HG02884 (cell line): ENCODE data around the gene RNU6-9.

ENCODE experiments used
- ATAC-seq: cut with Tn5 transposase; IDR thresholded peaks from one replicate; pipeline ENCODE4 v1.9.1; 2021; ENCODE audit warnings: mild to moderate bottlenecking, moderate library complexity; ENCODE audit not compliant: unreplicated experiment

RNU6-9 gene

GRCh38 chr19:861141-861755, 32.0 kb upstream of the RNU6-9 start:
- no peak for ATAC-seq

- no peak for ATAC-seq
These were observed 31.3 kb upstream of the RNU6-9 start for GRCh38 chr19:861756-862580.

GRCh38 chr19:862581-863314, 30.5 kb upstream of the RNU6-9 start:
- no peak for ATAC-seq

- ATAC-seq = no peak
These were observed 30.0 kb upstream of the RNU6-9 start for GRCh38 chr19:863315-863620.

GRCh38 chr19:866769-867300, 26.4 kb upstream of the RNU6-9 start:
- ATAC-seq = no peak

GRCh38 chr19:867301-867793, 25.9 kb upstream of the RNU6-9 start:
- ATAC-seq = no peak

- no peak for ATAC-seq
These were observed 25.3 kb upstream of the RNU6-9 start for GRCh38 chr19:867855-868457.

- ATAC-seq = no peak
These were observed 24.6 kb upstream of the RNU6-9 start for GRCh38 chr19:868458-869244.

- no peak for ATAC-seq
These were observed 23.8 kb upstream of the RNU6-9 start for GRCh38 chr19:869245-870177.

- no peak for ATAC-seq
These were observed 23.0 kb upstream of the RNU6-9 start for GRCh38 chr19:870314-870713.

- no peak for ATAC-seq
These were observed 22.3 kb upstream of the RNU6-9 start for GRCh38 chr19:870963-871401.

GRCh38 chr19:871446-872265, 21.6 kb upstream of the RNU6-9 start:
- ATAC-seq = no peak

- no peak for ATAC-seq
These were observed 20.9 kb upstream of the RNU6-9 start for GRCh38 chr19:872266-872951.

GRCh38 chr19:873084-873483, 20.2 kb upstream of the RNU6-9 start:
- no peak for ATAC-seq

GRCh38 chr19:873561-874041, 19.7 kb upstream of the RNU6-9 start:
- no peak for ATAC-seq

GRCh38 chr19:875265-875879, 17.9 kb upstream of the RNU6-9 start:
- ATAC-seq = no peak

GRCh38 chr19:876089-876488, 17.2 kb upstream of the RNU6-9 start:
- no peak for ATAC-seq
